Endothelial cell of umbilical vein (primary cell): Measurements from ENCODE around the gene YBX1. TPM values are rescaled to one million over a fixed set of nuclear protein-coding genes. Genes with fewer than 3 reads are reported as not detected.

Experiments
- BruUV-seq: library from RNA; stranded (reverse); fragments of 400-500 nt; replicated peaks from 2 replicates; lab custom pipeline; 2021; lab: Mats Ljungman, UMichigan
- CTCF ChIA-PET: fragments of 300-600, 350-600 bp; sonication (Branson Sonifier 250); formaldehyde crosslinking; loops from one replicate; lab custom pipeline; 2021; ENCODE audit warnings: antibody characterized with exemption, inconsistent platforms; lab: Charles Lee
- POLR2A ChIA-PET: fragments of 300-600, 350-600 bp; sonication (Branson Sonifier 250); formaldehyde crosslinking; loops from one replicate; lab custom pipeline; 2021; ENCODE audit warnings: antibody characterized with exemption, inconsistent platforms; lab: Charles Lee
- DNase-seq: peaks from one replicate; pipeline ENCODE4 v3.0.0-alpha.2; 2011; ENCODE audit warnings: low read depth, low spot score
- FAIRE-seq: peaks from 2 replicates; lab custom pipeline; 2011; peaks lifted over from hg19 to GRCh38; lab: Jason Lieb, UNC
- H2AFZ ChIP-seq: 2 replicates; pipeline ENCODE4 v1.6.0; 2012; ENCODE audit warnings: low read depth, low read length, control low read depth, inconsistent platforms
- H3K27ac ChIP-seq: 2 replicates; pipeline ENCODE4 v1.5.1; 2011; ENCODE audit warnings: low read depth, mild to moderate bottlenecking, control low read depth, low read length, moderate library complexity; ENCODE audit not compliant: insufficient read depth
- H3K27me3 ChIP-seq, 2 experiments: 2 replicates each; pipeline versions ENCODE4 v1.6.0 to v1.6.1; 2011; ENCODE audit warnings: low read length in 2 of 2, mixed read lengths in 1 of 2; ENCODE audit not compliant: control insufficient read depth in 2 of 2, insufficient read depth in 2 of 2
- H3K36me3 ChIP-seq, 2 experiments: 2 replicates in 1 of 2; 3 replicates in 1 of 2; pipeline ENCODE4 v1.5.1; 2011; ENCODE audit warnings: low read length in 2 of 2, mild to moderate bottlenecking in 1 of 2, moderate library complexity in 1 of 2; ENCODE audit not compliant: control insufficient read depth in 2 of 2, insufficient read depth in 2 of 2; ENCODE audit errors: extremely low read depth in 1 of 2
- H3K4me1 ChIP-seq: 3 replicates; pipeline ENCODE4 v1.5.1; 2011; ENCODE audit warnings: mild to moderate bottlenecking, low read length; ENCODE audit not compliant: control insufficient read depth, insufficient read depth; ENCODE audit errors: extremely low read depth
- H3K4me2 ChIP-seq: 2 replicates; pipeline ENCODE4 v1.6.1; 2011; ENCODE audit warnings: low read length, control low read depth, mixed read lengths; ENCODE audit not compliant: insufficient read depth
- H3K4me3 ChIP-seq, 3 experiments: fragments of 200-600 bp in 1 of 3; sonication (generic), shearing (Covaris generic) in 1 of 3; replicated peaks in 1 of 3; 2 replicates each; pipeline ENCODE4 v1.5.1; 2011 to 2016; ENCODE audit warnings: control low read depth in 3 of 3, low read length in 3 of 3, mild to moderate bottlenecking in 2 of 3, inconsistent platforms in 1 of 3, low read depth in 1 of 3, moderate library complexity in 1 of 3; ENCODE audit not compliant: insufficient read depth in 1 of 3
- H3K79me2 ChIP-seq: 2 replicates; pipeline ENCODE4 v1.6.0; 2012; ENCODE audit warnings: low read length, inconsistent platforms; ENCODE audit not compliant: control insufficient read depth, insufficient read depth
- H3K9ac ChIP-seq: replicated peaks from 2 replicates; pipeline ENCODE3; 2011; ENCODE audit warnings: low read length, control low read depth; ENCODE audit not compliant: insufficient read depth; ENCODE audit errors: extremely low read depth
- H3K9me1 ChIP-seq: replicated peaks from 3 replicates; pipeline ENCODE4 v1.6.0; 2011; ENCODE audit warnings: mild to moderate bottlenecking, low read length; ENCODE audit not compliant: control insufficient read depth, insufficient read depth; ENCODE audit errors: extremely low read depth
- H3K9me3 ChIP-seq: replicated peaks from 2 replicates; pipeline ENCODE4 v1.5.1; 2012; ENCODE audit warnings: low read length, inconsistent platforms; ENCODE audit not compliant: control insufficient read depth, insufficient read depth
- H4K20me1 ChIP-seq: replicated peaks from 2 replicates; pipeline ENCODE3; 2011; ENCODE audit warnings: mild to moderate bottlenecking, low read length; ENCODE audit not compliant: control insufficient read depth, insufficient read depth; ENCODE audit errors: extremely low read depth
- CTCF ChIP-seq, 2 donors: IDR thresholded peaks; 1 replicate in 1 of 2; 2 replicates in 1 of 2; pipeline ENCODE4 v1.5.1; 2011; ENCODE audit warnings: low read length in 2 of 2, mild to moderate bottlenecking in 2 of 2, moderate library complexity in 2 of 2, control low read depth in 1 of 2, inconsistent platforms in 1 of 2, low read depth in 1 of 2; ENCODE audit not compliant: insufficient read depth in 1 of 2; ENCODE audit errors: extremely low read depth in 1 of 2
- EZH2 ChIP-seq: IDR thresholded peaks from 2 replicates; pipeline ENCODE4 v1.6.1; 2012; ENCODE audit warnings: borderline replicate concordance, low read depth, mild to moderate bottlenecking, moderate library complexity, low read length, inconsistent platforms; ENCODE audit not compliant: severe bottlenecking
- FOS ChIP-seq: IDR thresholded peaks from 2 replicates; pipeline ENCODE4 v1.6.1; 2011; ENCODE audit warnings: mild to moderate bottlenecking, low read length, moderate library complexity, borderline replicate concordance; ENCODE audit not compliant: insufficient read depth
- GATA2 ChIP-seq: IDR thresholded peaks from 2 replicates; pipeline ENCODE4 v1.7.0; 2011; ENCODE audit warnings: low read depth, mild to moderate bottlenecking, moderate library complexity, mixed read lengths, low read length; ENCODE audit not compliant: insufficient read length, insufficient read depth
- JUN ChIP-seq: IDR thresholded peaks from 2 replicates; pipeline ENCODE4 v1.6.1; 2011; ENCODE audit warnings: borderline replicate concordance, low read depth; ENCODE audit not compliant: insufficient read length, insufficient read depth
- MYC ChIP-seq: IDR thresholded peaks from one replicate; pipeline ENCODE4 v1.6.1; 2011; ENCODE audit warnings: mild to moderate bottlenecking, low read depth, low read length
- POLR2A ChIP-seq: IDR thresholded peaks from 2 replicates; pipeline ENCODE4 v1.6.1; 2012; ENCODE audit warnings: low read depth, mild to moderate bottlenecking, control low read depth, low read length
- POLR2AphosphoS5 ChIP-seq: IDR thresholded peaks from 2 replicates; pipeline ENCODE4 v1.6.1; 2012; ENCODE audit warnings: low read depth, mild to moderate bottlenecking, control low read depth, low read length, moderate library complexity; ENCODE audit not compliant: insufficient read depth
- dilution Hi-C: fragments of 300-500 bp; cut with MboI; formaldehyde crosslinking; loops from one replicate; pipeline ENCODE4 v1.15.0; 2019; ENCODE audit warnings: low sequenced_read_pairs; ENCODE audit not compliant: extremely low pct_ligation_motif_present
- intact Hi-C: fragments of 100-400 bp; cut with micrococcal nuclease; formaldehyde crosslinking; loops from one replicate; pipeline ENCODE4 v1.10.0; 2022
- polyA plus RNA-seq, 4 experiments: library from polyadenylated mRNA; depleted of rRNA in 3 of 4; stranded (reverse) in 3 of 4; unstranded in 1 of 4; fragments of >200 nt; gene quantifications; 2 replicates each; pipeline versions ENCODE4 v1.2.1 to v1.2.3, GENCODE V29; 2011 to 2012; ENCODE audit warnings: missing spikeins in 1 of 4
- total RNA-seq: library from RNA; stranded (reverse); gene quantifications from 2 replicates; pipeline ENCODE4 v1.2.3, GENCODE V29; 2021
- TF ChIP-seq, protein P1 (sequence below): IDR thresholded peaks from 2 replicates; pipeline ENCODE4 v1.6.1; 2011; ENCODE audit not compliant: insufficient read depth, insufficient read length

The YBX1 gene
- total and polyA plus RNA-seq, 2 donors (not counting 3 experiments of a cell fraction or from before 2014, with no cell fraction given), result 430 to 783 TPM

DNA sequence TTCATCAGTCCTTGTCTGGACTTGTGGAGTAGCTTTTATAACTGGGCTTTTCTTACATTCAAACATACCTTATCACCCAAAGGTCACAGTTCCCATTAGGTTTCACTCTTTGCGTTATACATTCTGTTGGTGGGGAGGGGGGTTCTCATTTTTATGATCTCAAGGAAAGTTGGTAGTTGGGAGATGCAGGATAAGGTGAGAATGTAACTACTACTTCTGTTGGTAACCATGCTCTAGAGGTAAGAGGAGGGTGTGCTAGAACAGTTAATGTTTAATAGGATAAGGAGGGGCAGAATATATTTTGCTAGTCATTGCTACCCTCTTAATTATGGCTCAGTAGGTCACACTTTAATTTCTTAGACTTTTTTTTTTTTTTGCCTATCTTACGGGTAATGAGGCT is 10.7 kb downstream of the YBX1 start:
- no TSS peak for BruUV-seq
- no peak for DNase-seq
- ChIA-PET CTCF (interaction anchor here (1.1 to 2.7 kb wide), 4 partner anchors 10 to 115 kb away, joined by 3 to 8 read pairs (median 4); partner anchors contain the start of gene YBX1), POLR2A (interaction anchor here (1.3 kb wide), 2 partner anchors 9 to 11 kb away, joined by 3 to 4 read pairs; partner anchors contain the start of gene YBX1)
- Histone ChIP-seq H3K4me2 (no peak overlapping the region), H3K4me3 (no peak overlapping the region), H3K9me3 (no peaks in the 10 kb centered on the region), H3K9me1 (no peaks in the 10 kb centered on the region), H3K79me2 (peaks cover 96% of the 10 kb centered on the region), H3K9ac (no peak overlapping the region), H3K27me3 (no peaks in the 10 kb centered on the region), H3K36me3 (peaks cover 12 to 29% of the 10 kb centered on the region in 2 experiments), H3K4me1 (no peaks in the 10 kb centered on the region), H3K27ac (no peak overlapping the region), H2AFZ (no peak overlapping the region), H4K20me1 (peaks cover 29% of the 10 kb centered on the region)
- no peak for FAIRE-seq
- no peak for TF ChIP-seq POLR2AphosphoS5
- TF ChIP-seq EZH2, result no peak
- TF ChIP-seq GATA2, result no peak
- TF ChIP-seq POLR2A, result no peak
- TF ChIP-seq CTCF (IDR thresholded peaks at IDR 0.05; ENCODE audit: extremely low read depth in 1 of 2, insufficient read depth in 1 of 2, low read depth in 1 of 2, low read length in 2 of 2), result no peak
- no peak for TF ChIP-seq FOS
- TF ChIP-seq, protein P1, sequence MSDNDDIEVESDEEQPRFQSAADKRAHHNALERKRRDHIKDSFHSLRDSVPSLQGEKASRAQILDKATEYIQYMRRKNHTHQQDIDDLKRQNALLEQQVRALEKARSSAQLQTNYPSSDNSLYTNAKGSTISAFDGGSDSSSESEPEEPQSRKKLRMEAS, result no peak
- TF ChIP-seq MYC, result no peak
- no peak for TF ChIP-seq JUN
- intact Hi-C loops, result no loop called here
- dilution Hi-C loops, result no loop called here
